Tibial artery (tissue), 4 donors: Measurements from ENCODE around the gene PAQR9.

Experiments used
- DNase-seq, 2 donors: peaks; one replicate each; pipeline ENCODE4 v3.0.0-alpha.2; 2019
- H3K27ac ChIP-seq, 2 donors: fragments of 200-600 bp; sonication (generic) in 1 of 2; 1 replicate in 1 of 2; 2 replicates in 1 of 2; pipeline ENCODE4 v1.5.1; 2018 to 2019; ENCODE audit warnings: mild to moderate bottlenecking in 1 of 2
- H3K27me3 ChIP-seq, 2 donors: fragments of 200-600 bp; sonication (generic) in 1 of 2; one replicate each; pipeline versions ENCODE4 v1.5.1 to v1.6.0; 2016 to 2019
- H3K36me3 ChIP-seq, 3 donors: fragments of 200-600 bp; sonication (generic) in 2 of 3; one replicate each; pipeline ENCODE4 v1.5.1; 2016 to 2019; ENCODE audit warnings: mild to moderate bottlenecking in 2 of 3
- H3K4me1 ChIP-seq, 4 donors: fragments of 200-600 bp; sonication (generic) in 2 of 4; 1 replicate in 3 of 4; 2 replicates in 1 of 4; pipeline ENCODE4 v1.5.1; 2016 to 2019
- H3K4me3 ChIP-seq, 2 donors: fragments of 200-600 bp; sonication (generic) in 1 of 2; 1 replicate in 1 of 2; 2 replicates in 1 of 2; pipeline ENCODE4 v1.5.1; 2018 to 2019; ENCODE audit warnings: mild to moderate bottlenecking in 2 of 2
- H3K9me3 ChIP-seq, 3 donors: fragments of 200-600 bp; sonication (generic) in 1 of 3; one replicate each; pipeline ENCODE4 v1.5.1; 2016 to 2019
- CTCF ChIP-seq, 2 experiments: fragments of 200-600 bp in 1 of 2; fragments of 450-650 bp in 1 of 2; IDR thresholded peaks; one replicate each; pipeline ENCODE4 v1.5.1; 2017 to 2019; ENCODE audit warnings: antibody characterized with exemption in 2 of 2, mild to moderate bottlenecking in 1 of 2, moderate library complexity in 1 of 2
- intact Hi-C: fragments of 100-400 bp; cut with DNase I; formaldehyde crosslinking; loops from one replicate; pipeline ENCODE4 v1.15.0; 2023; ENCODE audit warnings: low total_unique reads

The PAQR9 gene

GRCh38 chr3:143002083-143002712 lies 38.7 kb upstream of the PAQR9 start:
- peaks cover 0 to 50% (median 41%) of the 10 kb centered on the region in 4 donors for H3K4me1 ChIP-seq
- intact Hi-C loops: no loop called here

GRCh38 chr3:143001369-143002082 lies 38.1 kb upstream of the PAQR9 start, which contains the start of gene U2SURP:
U2SURP (plus strand) TSS chr3:143001570; CDS start chr3:143001629, 59 bp downstream.
- no peaks in the 10 kb centered on the region for H3K36me3 ChIP-seq
- DNase-seq: peak; percentile 97 to 98
- H3K9me3 ChIP-seq: no peaks in the 10 kb centered on the region
- H3K27me3 ChIP-seq: no peaks in the 10 kb centered on the region
- intact Hi-C loops: no loop called here
- peak within 1 kb of the TSS; percentile 71 to 93 for H3K4me3 ChIP-seq
- H3K4me1 ChIP-seq: peaks cover 0 to 49% (median 39%) of the 10 kb centered on the region in 4 donors
- H3K27ac ChIP-seq: peak within 1 kb of the TSS; percentile 90 to 93
- TF ChIP-seq CTCF (IDR thresholded peaks at IDR 0.05): no peak

More at GRCh38 chr3:143002083-143002712, 38.7 kb upstream of the PAQR9 start:
- H3K27ac ChIP-seq: peak overlapping the region; percentile 90 to 93
- no peaks in the 10 kb centered on the region for H3K36me3 ChIP-seq
- no peak for TF ChIP-seq CTCF (IDR thresholded peaks at IDR 0.05)
- no peaks in the 10 kb centered on the region for H3K27me3 ChIP-seq
- H3K4me3 ChIP-seq: peak overlapping the region; percentile 71 to 93
- no peaks in the 10 kb centered on the region for H3K9me3 ChIP-seq
- DNase-seq: no peak

- Histone ChIP-seq H3K4me3 (peak overlapping the region; percentile 71 to 93), H3K9me3 (no peaks in the 10 kb centered on the region), H3K36me3 (no peaks in the 10 kb centered on the region), H3K27me3 (no peaks in the 10 kb centered on the region), H3K27ac (peak overlapping the region; percentile 90 to 93), H3K4me1 (peaks cover 0 to 45% (median 34%) of the 10 kb centered on the region in 4 donors)
- no peak for TF ChIP-seq CTCF (IDR thresholded peaks at IDR 0.05)
- intact Hi-C loops: no loop called here
- DNase-seq: no peak
These were observed 37.5 kb upstream of the PAQR9 start for GRCh38 chr3:143001034-143001368.

GRCh38 chr3:143000528-143000927 lies 37.1 kb upstream of the PAQR9 start:
- Histone ChIP-seq H3K9me3 (no peaks in the 10 kb centered on the region), H3K27ac (peak overlapping the region; percentile 90 to 93), H3K4me1 (peaks cover 0 to 42% (median 32%) of the 10 kb centered on the region in 4 donors), H3K36me3 (no peaks in the 10 kb centered on the region), H3K27me3 (no peaks in the 10 kb centered on the region), H3K4me3 (peak overlapping the region; percentile 71 to 93)
- no peak for DNase-seq
- intact Hi-C loops: no loop called here
- TF ChIP-seq CTCF (IDR thresholded peaks at IDR 0.05): no peak

GRCh38 chr3:142999881-143000280 lies 36.4 kb upstream of the PAQR9 start:
- Histone ChIP-seq H3K27ac (peak overlapping the region; percentile 90 to 93), H3K4me1 (peaks cover 0 to 36% (median 28%) of the 10 kb centered on the region in 4 donors), H3K9me3 (no peaks in the 10 kb centered on the region), H3K27me3 (no peaks in the 10 kb centered on the region), H3K4me3 (peak overlapping the region in 1 of 2 donors; percentile 71), H3K36me3 (no peaks in the 10 kb centered on the region)
- intact Hi-C loops: loop anchor here (5.0 kb wide), 1 partner anchor 413 kb away; no protein-coding TSS in a partner anchor
- TF ChIP-seq CTCF (IDR thresholded peaks at IDR 0.05): no peak
- DNase-seq: no peak
